PFSK-1 (cell line): Measurements from ENCODE around the gene CUBN.
A peak's percentile ranks its signal among the peaks of the same experiment; 100 is the strongest.

Experiments used
- FOXP2 ChIP-seq: optimal IDR thresholded peaks from 2 replicates; pipeline ENCODE3; 2011; ENCODE audit warnings: borderline replicate concordance, control low read depth, inconsistent platforms; ENCODE audit not compliant: insufficient read depth; ENCODE audit errors: extremely low read length, extremely low read depth
- POLR2AphosphoS5 ChIP-seq: IDR thresholded peaks from 2 replicates; pipeline ENCODE4 v1.6.1; 2012; ENCODE audit warnings: low read depth, mild to moderate bottlenecking, control low read depth, low read length, moderate library complexity
- SIN3A ChIP-seq: IDR thresholded peaks from 2 replicates; pipeline ENCODE4 v1.6.1; 2012; ENCODE audit warnings: mild to moderate bottlenecking, low read length, moderate library complexity, borderline replicate concordance; ENCODE audit not compliant: insufficient read depth
- TAF1 ChIP-seq: IDR thresholded peaks from 2 replicates; pipeline ENCODE4 v1.6.1; 2012; ENCODE audit warnings: low read length, control low read depth, borderline replicate concordance; ENCODE audit not compliant: insufficient read depth
- TF ChIP-seq, protein P1 (sequence below), 2 experiments: IDR thresholded peaks; 2 replicates each; pipeline versions ENCODE4 v1.6.1 to v1.8.0; 2011 to 2012; ENCODE audit warnings: low read depth in 2 of 2, low read length in 2 of 2, control low read depth in 1 of 2, inconsistent platforms in 1 of 2, mild to moderate bottlenecking in 1 of 2, moderate library complexity in 1 of 2; ENCODE audit not compliant: insufficient read depth in 1 of 2

Gene CUBN

DNA sequence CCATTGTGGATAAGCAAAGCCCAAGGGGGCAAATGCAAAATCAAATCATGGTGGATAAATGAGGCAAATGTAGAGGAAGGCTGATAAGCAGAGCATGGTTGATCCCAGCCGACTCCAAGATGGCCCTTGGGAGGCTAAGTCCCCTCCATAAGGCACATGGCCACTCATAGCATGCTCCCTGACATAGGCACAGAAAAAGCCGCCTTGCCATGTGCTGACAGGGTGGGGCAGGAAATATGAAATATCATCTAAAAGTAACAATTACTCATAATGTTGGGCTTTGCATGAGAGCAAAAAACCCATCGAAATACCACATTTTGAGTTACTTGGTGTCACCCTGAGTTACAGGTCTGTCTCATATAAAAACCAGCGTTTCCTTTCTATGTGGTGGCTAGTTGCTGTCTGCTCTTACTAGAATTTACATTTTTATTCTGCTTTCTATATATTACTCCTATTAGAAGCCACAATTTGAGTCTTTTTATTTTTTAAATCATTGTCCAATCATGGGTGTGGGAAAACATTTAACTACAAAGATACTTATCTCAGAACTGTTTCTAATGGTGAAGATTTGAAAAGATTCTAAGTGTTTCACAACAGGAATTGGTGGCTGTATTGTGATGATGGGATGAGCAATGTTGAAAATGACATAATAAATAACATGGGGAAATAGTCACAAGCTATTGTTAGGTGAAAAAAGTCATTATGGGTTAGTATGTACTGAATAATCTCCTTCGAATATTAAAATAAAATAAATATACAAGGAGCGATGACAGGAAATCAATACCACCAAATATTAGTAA lies 102.7 kb downstream of the CUBN start:
- TF ChIP-seq TAF1 (no peak), SIN3A (no peak), POLR2AphosphoS5 (no peak), FOXP2 (no peak)

DNA sequence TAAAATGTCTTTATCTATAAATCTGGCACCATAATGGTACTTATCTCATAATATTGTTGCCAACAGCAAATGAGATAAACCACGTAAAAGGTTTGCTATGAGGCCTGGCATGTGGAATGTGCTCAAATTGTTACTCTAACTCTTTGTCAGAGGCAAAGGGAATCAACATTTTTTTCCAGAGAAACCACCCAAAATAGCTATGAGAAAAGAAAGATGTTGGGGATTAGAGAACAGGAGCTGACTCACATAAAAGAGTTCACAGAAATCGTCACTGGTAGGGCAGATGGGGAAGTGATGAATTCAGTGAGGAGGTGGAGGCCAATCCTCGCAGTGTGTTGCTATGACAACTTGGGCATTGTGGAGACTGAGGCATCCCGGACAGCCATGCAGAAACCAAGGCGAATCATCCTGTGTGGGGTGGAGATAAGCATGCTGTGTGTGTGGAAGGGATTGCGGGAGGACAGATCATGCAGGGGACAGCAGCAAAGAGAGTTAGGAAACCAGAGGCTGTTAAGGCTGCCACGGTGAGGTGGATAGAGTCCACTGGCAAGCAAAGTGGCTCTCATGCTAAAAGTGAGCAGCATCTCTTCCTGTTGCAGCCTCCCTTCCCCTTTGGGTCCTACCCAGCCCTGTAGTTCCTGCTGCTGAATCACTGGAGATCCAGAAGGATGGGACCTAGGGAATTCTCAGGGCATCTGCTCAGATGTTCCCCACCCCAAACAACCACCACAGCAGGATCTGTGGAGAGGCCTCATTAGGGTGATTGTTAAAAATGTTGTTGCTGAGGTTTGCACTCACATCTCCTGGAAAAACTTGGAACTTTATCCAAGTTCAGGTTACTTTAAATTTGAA lies 103.9 kb downstream of the CUBN start:
- TF ChIP-seq POLR2AphosphoS5 = no peak
- TF ChIP-seq, protein P1, sequence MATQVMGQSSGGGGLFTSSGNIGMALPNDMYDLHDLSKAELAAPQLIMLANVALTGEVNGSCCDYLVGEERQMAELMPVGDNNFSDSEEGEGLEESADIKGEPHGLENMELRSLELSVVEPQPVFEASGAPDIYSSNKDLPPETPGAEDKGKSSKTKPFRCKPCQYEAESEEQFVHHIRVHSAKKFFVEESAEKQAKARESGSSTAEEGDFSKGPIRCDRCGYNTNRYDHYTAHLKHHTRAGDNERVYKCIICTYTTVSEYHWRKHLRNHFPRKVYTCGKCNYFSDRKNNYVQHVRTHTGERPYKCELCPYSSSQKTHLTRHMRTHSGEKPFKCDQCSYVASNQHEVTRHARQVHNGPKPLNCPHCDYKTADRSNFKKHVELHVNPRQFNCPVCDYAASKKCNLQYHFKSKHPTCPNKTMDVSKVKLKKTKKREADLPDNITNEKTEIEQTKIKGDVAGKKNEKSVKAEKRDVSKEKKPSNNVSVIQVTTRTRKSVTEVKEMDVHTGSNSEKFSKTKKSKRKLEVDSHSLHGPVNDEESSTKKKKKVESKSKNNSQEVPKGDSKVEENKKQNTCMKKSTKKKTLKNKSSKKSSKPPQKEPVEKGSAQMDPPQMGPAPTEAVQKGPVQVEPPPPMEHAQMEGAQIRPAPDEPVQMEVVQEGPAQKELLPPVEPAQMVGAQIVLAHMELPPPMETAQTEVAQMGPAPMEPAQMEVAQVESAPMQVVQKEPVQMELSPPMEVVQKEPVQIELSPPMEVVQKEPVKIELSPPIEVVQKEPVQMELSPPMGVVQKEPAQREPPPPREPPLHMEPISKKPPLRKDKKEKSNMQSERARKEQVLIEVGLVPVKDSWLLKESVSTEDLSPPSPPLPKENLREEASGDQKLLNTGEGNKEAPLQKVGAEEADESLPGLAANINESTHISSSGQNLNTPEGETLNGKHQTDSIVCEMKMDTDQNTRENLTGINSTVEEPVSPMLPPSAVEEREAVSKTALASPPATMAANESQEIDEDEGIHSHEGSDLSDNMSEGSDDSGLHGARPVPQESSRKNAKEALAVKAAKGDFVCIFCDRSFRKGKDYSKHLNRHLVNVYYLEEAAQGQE (IDR thresholded peaks at IDR 0.05; ENCODE audit: insufficient read depth in 1 of 2, low read depth in 2 of 2, low read length in 2 of 2) = no peak
- TF ChIP-seq SIN3A = no peak
- TF ChIP-seq TAF1 = no peak
- TF ChIP-seq FOXP2 = no peak

DNA sequence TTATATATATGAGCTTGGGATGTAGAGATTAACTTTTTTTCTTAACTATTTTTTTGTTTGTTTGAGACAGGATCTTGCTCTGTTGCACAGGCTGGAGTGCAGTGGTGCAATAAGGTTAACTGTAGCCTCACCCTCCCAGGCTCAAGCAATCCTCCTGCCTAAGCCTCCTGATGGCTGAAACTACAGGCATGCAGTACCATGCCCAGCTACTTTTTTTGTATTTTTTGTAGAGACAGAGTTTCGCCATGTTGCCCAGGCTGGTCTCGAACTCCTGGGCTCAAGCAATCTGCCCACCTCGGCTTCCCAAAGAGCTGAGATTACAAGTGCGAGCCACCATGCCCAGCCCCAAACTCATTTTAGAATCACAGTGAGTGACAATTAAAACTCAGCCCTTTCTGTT lies 105.2 kb downstream of the CUBN start:
- no peak for TF ChIP-seq FOXP2
- TF ChIP-seq TAF1 = no peak
- no peak for TF ChIP-seq POLR2AphosphoS5
- TF ChIP-seq, protein P1 (IDR thresholded peaks at IDR 0.05; ENCODE audit: insufficient read depth in 1 of 2, low read depth in 2 of 2, low read length in 2 of 2) = no peak
- no peak for TF ChIP-seq SIN3A

DNA sequence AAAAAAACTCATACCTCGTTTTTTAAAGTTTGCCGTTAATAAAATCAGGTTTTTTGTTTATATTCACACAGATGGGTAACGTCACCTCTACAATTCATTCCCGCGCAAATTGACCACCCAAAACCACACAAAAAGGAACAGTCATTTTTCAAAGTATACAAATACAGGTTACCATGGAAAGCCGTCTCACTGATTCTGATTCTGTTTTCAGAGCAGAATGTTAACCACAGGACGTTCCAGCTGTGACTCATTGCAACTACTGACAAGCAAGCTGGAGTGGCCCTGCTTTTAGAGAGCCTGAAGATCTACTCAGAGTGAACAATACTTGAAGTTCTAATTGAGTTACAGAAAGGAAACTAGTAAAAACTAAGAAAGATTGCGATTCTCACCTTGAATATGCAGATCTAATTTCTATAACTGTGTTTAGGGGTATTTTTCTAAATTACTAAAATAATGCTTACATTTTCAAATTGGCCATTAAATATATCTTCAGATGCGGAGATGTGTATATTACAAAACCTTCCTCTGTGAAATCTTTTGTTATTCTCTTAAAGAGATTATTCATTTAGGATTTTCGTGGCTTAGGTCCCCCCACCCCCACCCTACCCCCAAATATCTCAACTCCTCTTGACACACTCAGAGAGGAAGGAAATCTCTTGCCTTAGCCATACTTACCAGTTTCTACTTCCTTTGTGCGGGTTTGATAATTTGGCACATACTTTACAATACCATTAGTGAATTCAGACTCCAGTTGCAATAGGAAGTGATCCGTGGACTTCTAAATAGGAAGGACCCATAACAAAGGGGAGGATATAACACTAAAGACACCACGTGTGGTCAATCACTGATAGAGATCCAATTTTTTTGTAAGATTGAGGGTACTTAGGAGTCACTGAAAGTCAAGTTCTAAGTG lies 106.0 kb downstream of the CUBN start:
- TF ChIP-seq, protein P1 (IDR thresholded peaks at IDR 0.05; ENCODE audit: insufficient read depth in 1 of 2, low read depth in 2 of 2, low read length in 2 of 2) = 0 out of 4 replicates have a peak, but pooled peaks of 1 of the 2 experiments have one; percentile 12
- TF ChIP-seq POLR2AphosphoS5 (no peak), TAF1 (no peak), SIN3A (peak; percentile 69; the same call in 1 of the 2 replicates), FOXP2 (no peak)

DNA sequence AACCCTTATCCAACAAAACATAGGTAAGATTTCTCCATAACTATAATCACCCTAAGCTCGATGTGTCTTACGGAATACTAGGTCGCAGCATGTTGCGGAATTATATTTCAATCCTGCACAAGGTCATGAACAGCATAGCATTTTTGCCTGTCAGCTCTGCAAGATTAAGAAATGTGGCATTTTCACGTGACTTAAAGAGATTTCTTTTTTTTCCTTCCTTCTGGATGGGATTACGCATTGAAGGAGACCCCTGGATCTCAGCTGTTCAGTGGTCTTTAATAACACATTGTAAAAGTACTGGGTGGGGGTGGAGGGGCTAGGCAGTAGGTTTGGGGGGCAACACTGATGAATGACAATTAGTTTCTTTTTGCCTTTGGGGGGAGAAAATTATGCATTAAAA lies 106.7 kb downstream of the CUBN start:
- TF ChIP-seq POLR2AphosphoS5 (no peak), FOXP2 (no peak), TAF1 (no peak), SIN3A (no peak)
- TF ChIP-seq, protein P1 (IDR thresholded peaks at IDR 0.05; ENCODE audit: insufficient read depth in 1 of 2, low read depth in 2 of 2, low read length in 2 of 2) = no peak
